G401.6 (cell line): ENCODE measurements around the gene PANX1.
"Not testable (repeated sequence)": the region's sequence is repeated elsewhere in the genome, so short reads cannot be mapped to it uniquely, and the experiment has no call there.

Experiments
- FAIRE-seq: peaks from 2 replicates; lab custom pipeline; 2012; peaks lifted over from hg19 to GRCh38; lab: Jason Lieb, UNC

The PANX1 gene

DNA sequence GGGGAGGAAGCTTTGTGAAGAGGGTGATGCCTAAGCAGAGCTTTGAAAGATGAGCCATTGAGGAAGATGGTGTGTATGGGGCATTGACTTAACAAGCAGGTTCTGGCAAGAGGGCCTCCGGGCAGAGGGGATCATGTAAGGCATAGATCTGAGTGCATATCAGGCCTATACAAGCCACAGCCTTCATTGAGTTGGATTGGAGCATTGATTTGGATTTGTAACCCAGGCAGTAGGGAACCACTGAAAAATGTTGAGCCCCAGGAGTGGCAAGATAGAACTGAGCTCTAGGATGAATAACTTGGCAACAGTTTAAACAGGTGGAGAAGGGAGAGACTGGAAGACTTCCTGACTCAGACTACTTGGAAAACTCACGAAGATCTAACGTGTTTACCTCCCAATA lies 21.4 kb downstream of the PANX1 start:
- no peak for FAIRE-seq

DNA sequence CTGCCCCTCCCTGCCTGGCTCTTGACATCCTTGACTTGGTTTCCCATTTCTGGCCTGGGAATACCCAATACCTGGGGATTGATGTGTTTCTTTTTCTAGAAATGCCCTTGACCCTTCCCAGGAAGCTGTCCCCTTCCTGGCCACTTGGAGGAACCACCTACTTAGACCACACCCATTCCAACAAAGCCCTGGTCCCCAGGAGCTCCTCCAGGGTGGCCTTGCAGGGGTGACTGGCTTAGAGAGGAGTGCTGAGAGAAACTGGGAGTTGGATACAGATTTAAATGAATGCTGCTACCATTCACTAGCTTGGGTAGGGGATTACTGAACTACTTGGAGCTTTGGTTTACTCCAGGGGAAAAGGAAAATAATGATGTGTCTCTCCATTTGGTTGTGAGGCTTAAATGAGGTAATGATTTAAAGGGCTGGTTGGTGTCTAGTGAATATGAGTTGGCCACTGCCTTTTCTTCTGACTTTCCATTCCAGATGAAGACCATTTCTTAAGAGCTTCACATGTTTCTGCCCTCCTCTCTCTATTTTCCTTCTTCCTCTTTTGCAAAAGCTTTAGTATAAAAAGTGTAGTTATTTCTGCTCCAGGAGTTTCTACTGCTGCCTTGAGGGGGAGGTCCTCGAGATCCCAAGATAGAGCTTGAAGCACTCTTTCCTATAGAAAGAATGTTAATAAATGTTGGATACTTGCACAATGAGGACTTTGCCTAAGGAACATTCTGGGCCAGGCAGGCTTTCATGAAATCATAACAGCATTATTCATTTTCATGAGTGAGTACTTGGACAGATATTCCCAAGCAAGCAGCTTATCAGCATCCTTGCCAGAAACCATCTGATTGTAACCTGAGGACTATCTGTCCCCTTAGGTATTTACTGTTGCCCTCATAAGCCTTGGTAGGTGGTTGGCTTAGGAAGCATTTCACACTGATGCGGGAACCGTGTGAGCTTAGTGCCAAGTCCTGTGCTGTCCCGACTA lies 22.4 kb downstream of the PANX1 start:
- no peak for FAIRE-seq

DNA sequence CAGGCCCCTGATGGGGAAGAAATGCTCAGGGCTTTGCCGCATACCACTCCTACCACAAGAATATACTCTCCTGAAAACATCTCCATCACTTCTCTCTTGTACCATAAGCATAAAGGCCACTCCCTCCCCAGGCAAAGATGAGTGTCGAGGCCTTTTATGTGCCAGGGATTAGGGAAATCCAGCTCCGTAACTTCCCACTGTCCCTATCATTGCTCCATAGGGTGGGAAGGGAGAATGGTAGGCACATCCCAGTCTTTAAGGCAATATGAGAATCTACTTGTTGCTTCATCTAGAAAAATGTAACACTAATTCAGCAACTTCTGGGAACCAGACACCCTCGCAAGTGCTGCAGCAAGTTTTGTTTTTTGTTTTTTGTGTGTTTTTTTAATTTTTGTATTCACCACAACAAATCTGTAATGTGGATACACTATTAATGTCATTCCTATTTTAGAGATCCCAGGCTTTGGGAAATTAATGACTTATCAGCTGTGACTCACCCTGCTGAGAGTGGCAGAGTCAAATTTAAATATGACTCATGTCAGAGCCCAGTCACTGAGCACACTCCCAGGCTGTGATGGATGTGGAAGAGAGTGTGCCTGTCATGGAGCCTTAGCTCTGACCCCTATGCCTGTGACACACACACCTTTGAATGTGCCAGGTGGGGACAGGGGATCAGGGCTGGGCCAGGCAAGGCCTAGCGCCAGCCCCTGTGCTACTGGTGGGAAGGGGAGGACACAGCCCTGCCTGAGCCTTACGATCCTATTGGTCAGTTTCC lies 23.4 kb downstream of the PANX1 start:
- no peak for FAIRE-seq

DNA sequence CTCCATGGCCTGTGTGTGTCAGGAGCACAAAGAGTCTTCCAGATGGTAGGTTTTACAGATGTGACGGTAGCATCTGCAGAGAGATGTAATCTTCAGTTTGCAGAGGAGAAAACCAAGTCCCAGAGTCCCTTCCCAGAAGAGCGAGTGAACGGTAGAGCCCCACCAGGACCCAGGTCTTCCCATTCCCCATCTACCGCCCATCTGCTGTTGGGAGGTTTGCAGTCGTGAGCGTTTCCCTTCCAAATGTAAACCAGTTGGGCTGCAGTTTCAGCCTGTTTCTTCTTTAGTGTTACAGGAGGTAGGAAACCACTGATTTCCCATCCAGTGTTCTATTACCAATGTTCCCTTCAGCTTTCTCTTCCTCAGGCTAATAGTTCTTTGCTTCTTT lies 24.0 kb downstream of the PANX1 start:
- FAIRE-seq = no peak

DNA sequence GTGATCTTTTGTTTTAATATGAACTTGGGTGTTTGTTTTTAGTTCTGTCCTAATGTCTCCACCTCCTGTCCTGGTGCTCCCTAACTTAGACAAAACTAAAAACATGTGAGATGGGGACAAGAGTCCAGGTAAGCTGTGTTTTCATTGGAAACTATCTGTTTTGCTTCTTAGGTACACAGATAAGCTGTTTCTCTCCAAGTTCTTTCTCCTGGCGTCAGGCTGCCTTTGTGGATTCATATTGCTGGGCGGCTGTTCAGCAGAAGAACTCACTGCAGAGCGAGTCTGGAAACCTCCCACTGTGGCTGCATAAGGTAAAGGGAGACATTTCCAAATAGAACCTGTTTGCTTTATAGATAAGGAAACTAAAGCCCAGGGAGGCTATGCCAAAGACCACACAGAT lies 24.7 kb downstream of the PANX1 start:
- FAIRE-seq = no peak

DNA sequence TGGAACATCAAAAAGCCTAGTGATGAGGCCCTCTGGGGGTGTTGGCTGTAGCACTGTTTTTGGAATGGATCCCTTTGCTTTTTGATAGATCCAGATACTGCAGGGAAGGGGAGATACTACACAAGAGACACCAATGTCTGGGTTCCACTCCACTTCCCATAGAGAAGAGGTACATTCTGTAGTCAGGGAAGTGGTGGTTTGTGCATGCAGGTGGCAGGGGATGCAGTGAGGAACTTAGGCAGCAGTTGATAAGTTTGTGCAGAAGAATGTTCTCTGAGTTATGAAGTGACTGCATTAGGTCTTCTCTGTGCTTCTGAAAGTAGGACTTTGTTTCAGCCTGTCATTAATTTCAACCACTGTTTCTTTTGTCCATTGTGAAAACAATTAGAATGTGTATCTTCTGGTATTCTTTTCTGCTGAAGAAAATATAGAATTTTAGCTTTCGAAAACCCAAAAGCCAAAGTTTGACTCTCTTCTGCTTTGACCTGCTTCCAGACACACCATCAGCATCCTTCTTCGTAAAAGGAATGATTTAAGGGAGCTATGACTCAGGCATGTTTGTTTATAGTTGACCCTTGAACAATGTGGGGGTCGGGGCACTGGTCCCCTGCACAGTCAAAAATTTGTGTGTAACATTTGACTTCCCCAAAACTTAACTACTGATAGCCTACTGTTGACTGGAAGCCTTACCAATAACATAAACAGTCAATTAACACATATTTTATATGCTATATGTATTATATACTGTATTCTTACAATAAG lies 25.6 kb downstream of the PANX1 start:
- FAIRE-seq = no peak

DNA sequence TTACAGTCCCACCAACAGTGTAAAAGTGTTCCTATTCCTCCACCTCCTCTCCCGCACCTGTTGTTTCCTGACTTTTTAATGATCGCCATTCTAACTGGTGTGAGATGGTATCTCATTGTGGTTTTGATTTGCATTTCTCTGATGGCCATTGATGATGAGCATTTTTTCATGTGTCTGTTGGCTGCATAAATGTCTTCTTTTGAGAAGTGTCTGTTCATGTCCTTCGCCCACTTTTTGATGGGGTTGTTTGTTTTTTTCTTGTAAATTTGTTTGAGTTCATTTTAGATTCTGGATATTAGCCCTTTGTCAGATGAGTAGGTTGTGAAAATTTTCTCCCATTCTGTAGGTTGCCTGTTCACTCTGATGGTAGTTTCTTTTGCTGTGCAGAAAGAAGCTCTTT lies 28.7 kb downstream of the PANX1 start:
- not testable (repeated sequence) for FAIRE-seq

DNA sequence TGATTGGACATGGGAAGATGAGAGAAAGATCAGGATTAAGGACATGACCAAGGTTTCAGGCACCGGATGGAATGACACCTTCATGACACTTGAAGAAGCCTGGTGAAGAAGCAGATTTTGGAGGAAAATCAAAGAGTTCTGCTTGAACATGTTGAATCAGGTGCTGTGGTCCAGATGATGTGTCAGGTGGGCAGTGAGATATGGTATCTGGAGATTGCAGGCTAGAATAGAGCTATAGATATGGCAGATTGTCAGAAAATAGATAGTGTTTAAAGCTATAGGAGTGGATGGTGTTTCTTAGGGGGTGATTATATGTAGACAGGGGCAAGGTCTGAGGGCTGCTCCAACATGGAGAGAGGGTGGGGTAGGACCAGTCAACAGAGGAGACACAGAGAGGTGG lies 40.2 kb downstream of the PANX1 start:
- no peak for FAIRE-seq

DNA sequence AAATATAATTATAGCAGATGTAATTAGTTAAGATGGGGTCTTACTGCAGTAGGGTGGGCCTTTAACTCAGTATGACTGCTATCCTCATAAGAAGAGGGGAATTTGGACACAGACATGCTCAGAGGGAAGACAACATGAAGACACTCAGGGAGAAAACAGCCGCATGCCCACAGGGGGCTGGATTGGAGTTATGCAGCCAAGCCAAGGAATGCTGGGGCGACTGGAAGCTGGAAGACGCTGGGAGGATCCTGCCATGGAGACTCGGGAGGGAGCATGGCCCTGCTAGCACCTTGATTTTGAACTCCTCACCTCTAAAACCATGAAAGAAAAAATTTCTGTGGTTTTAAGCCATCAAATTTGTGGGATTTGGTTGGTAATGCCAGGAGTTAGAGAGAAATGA lies 40.9 kb downstream of the PANX1 start:
- FAIRE-seq = no peak

DNA sequence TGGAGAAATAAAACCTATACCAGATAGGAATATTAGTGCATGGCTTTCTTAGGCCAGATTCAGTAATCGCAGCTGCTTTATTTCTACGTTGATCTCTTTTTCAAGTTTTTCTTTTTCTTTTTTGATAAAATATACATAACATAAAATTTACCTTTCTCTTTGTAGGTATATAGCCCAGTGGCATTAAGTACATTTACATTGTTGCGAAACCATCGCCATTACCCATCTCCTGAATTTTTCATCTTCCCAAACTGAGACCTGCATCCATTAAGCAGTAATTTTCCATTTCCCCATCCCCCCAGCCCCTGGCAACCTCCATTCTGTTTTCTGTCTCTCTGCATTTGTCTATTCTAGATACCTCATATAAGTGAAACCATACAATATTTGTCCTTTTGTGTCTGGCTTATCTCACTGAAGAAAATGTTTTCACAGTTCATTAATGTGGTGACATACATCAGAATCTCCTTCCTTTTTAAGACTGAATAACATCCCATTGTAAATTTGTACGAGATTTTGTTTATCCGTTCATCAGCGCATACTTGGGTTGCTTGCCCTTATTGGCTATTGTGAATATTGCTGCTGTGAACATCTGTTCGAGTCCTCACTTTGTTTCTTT lies 41.4 kb downstream of the PANX1 start:
- no peak for FAIRE-seq

DNA sequence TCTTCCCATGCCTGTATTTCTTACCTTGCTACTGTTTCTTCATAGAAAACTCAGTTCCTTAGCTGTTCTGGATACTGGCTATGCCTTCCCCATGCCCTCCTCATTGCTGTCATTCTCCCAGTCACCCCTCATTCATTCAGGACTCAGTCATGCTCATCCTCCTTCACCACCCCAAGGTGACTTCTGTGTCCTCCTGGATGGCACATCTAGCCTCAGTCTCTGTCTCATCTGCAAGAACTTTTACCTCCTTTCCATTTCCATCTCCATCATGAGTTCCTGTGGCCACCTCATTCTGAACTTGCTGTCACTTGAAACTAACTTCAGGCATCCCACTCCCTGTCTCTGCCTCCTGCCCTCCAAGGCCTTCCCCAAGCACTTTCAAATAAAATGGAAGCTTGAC lies 42.3 kb downstream of the PANX1 start:
- no peak for FAIRE-seq

DNA sequence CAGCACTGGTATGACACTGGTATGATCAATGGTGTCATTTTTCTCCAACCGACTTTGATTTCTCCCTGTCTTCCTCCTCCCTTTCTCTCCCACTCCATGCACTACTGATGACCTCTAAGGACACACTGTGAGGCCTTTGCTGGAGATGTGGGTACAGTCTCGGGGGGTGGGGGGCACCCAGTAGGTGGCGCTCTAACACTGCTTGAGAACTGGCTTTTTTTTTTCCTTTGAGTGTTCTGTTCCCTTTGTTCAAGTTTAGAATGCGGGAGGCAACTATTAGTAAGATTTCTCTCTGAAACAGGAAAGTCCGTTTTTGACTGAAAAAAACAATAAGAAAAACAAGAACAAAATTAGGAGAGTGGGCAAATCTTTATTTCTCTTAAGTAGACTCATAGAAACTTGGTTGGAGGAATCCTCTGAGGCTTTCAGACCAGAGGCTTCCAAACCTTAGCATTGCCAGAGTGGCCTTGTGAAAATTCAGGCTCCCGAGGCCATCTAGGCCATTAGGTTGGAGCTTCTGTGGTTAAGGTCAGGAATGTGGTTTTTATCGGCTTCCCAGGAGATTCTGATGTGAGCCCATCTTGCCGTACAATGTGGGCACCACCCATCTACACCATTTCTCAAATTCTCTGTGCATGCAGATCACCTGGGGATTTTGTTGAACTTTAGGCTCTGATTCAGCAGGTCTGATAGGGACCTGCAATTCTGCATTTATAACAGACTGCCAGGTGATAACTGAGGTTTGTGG lies 43.2 kb downstream of the PANX1 start:
- FAIRE-seq = no peak

DNA sequence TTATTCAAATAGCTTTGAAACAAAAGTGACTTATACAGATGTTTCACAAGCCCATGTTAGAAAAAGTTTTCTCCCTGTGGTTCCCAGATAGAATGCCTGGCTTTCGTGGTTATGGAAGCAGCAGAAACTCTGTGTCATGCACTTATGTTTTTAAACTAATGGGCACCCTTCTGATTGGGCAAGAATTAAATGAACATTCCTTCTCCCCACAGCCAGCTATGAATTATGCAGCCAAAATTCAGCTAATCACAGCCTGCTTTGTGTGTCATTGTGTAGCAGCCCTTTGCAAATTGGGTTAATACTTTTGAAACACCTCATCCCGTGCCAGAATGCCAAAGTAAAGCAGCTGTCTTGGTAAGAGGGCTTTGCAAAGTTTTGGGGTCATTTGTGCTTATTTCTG lies 46.9 kb downstream of the PANX1 start:
- no peak for FAIRE-seq

DNA sequence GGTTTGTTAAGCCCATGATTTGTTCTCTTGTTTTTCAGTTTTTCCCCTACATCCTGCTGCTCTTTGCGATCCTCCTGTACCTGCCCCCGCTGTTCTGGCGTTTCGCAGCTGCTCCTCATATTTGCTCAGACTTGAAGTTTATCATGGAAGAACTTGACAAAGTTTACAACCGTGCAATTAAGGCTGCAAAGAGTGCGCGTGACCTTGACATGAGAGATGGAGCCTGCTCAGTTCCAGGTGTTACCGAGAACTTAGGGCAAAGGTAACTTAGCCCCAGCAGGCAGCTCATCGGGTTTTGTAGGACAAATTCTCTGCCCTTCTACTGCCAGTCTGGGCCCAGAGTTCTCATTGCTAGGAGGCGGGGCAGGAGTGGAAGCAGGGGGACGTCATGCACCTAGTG lies 49.7 kb downstream of the PANX1 start:
- no peak for FAIRE-seq

DNA sequence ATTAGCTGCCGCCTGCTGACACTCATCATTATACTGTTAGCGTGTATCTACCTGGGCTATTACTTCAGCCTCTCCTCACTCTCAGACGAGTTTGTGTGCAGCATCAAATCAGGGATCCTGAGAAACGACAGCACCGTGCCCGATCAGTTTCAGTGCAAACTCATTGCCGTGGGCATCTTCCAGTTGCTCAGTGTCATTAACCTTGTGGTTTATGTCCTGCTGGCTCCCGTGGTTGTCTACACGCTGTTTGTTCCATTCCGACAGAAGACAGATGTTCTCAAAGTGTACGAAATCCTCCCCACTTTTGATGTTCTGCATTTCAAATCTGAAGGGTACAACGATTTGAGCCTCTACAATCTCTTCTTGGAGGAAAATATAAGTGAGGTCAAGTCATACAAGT lies 51.1 kb downstream of the PANX1 start:
- FAIRE-seq = no peak

DNA sequence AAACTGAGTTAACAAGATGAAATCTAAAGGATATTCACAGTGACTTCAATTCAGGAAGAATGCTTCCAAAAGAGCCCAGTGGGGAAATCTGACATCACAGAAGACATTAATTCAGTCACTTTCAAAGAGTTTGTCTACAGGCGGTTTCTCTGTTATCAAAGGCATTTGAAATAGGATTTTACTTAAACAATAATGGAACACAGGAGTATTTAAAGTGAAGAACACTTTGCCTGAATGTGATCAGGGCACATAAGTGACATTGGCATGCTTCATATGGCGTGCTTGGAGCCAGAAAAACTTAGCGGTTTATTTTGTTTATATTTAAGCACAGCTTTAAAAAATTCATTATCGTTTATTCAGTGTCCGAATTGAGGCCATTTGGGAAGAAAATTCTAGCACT lies 52.9 kb downstream of the PANX1 start:
- no peak for FAIRE-seq

DNA sequence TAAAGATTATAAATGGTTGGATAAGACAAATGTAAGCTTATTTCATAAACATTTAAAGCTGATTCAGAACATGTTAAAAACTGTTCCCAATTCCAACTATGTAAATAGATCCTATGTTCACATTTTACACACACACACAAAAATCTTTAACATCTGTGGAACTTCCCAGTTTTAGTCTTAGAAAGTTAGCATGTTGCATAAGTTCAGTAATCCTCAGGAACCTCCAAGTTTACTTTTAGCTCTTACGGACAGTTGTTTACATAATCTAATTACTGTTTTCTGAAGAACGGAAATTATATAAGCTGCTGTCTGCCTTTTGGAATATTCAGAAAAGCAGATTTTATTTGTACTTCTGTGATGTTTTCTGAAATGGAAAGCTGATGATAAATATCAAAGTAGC lies 53.3 kb downstream of the PANX1 start:
- no peak for FAIRE-seq

DNA sequence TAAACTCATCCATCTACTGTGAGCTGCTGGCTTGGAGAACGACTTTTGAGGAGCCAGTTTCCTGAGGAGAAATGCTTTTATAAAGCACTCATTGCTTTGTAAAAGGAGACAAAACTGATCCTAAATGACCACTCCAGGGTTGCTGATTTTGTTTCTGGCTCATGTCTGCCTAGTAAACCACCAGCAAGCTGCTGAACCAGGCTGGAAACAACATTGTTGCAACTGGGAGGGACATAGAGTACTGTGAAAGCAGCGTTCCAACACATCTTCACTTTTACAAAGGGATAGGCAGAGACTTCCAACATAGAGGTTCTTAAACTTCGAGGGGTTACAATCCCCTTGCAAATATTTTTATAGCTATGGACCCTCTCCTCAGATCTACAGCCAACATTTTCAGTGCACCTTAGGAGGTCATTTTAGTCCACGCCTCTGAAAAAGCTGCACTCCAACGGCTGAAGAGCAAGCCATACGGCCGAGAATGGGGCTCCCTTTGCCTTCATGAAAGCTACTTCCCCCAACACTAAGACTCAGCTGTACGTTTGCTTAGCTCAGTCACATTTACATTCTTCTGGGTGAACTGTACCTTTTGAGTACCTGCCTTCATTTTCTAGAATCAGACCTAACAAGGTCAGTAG lies 54.7 kb downstream of the PANX1 start:
- no peak for FAIRE-seq

DNA sequence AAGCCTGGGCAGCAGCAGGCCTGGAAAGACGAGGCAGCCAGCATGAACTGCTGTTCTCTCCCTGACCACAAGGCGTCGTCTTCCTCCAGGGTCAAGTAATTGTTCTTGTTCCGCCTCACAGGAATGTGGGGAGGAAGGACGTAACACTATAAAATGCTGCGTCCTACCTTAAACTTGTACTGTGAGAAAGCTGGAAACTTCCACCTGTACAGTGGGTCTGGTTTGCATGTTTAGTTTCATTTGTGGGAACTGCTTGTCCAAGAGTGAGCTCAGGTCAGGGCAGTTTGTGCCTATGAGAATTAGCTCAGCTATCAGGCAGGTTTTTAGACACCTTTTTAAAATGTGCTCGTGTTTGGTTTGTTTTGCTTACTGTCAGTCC lies 55.2 kb downstream of the PANX1 start:
- FAIRE-seq = peak; percentile 33

DNA sequence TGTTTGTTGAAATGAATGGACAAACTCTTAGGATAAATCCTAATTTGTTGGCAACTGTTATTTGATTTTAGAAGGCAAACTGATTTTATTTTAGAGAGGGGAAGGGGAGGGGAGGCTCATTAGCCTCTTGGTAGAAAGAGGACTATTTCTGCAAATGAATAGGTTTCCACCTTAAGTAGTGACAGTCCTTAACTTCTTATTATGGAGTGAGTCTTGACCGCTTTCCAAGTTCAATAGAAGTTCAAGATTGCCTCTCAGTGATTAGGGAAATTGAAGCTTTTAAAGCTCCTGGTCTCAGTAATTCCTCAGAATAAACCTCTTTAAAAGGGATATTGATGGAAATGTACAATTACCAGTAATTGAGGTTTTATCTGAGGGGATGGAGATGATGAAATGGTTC lies 55.7 kb downstream of the PANX1 start:
- no peak for FAIRE-seq

DNA sequence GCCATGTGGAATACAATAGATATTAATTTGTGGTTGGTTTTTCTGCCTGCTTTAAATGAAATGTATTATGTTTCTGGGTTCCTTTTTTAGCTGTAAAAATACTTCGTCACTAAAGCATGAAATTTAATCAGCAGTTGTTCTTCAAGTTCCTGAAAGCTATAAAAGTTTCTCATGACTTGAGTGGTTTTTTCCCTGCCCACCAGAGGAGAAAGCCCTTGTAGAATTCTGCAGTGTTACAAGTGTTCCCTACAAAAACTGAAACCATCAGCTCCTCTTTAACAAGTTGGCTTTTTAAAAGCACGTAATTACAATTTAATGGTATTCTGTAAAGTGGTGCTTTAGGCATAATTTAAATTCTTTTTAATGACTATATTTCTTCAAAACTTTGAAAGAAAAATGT lies 56.2 kb downstream of the PANX1 start:
- no peak for FAIRE-seq
